ENCODE measurements around the gene GHDC.
"Not testable (repeated sequence)": the region's sequence is repeated elsewhere in the genome, so short reads cannot be mapped to it uniquely, and the experiment has no call there.

GHDC gene

GRCh38 chr17:42202696-42203095 is 8.4 kb upstream of the GHDC start:
- DNase-seq (ENCODE audit: low read depth in 2 of 2), result no peak

GRCh38 chr17:42202159-42202558 is 7.9 kb upstream of the GHDC start:
- DNase-seq (ENCODE audit: low read depth in 2 of 2), result no peak

GRCh38 chr17:42201458-42201772 is 7.1 kb upstream of the GHDC start:
- no peak for DNase-seq (ENCODE audit: low read depth in 2 of 2)

DNA sequence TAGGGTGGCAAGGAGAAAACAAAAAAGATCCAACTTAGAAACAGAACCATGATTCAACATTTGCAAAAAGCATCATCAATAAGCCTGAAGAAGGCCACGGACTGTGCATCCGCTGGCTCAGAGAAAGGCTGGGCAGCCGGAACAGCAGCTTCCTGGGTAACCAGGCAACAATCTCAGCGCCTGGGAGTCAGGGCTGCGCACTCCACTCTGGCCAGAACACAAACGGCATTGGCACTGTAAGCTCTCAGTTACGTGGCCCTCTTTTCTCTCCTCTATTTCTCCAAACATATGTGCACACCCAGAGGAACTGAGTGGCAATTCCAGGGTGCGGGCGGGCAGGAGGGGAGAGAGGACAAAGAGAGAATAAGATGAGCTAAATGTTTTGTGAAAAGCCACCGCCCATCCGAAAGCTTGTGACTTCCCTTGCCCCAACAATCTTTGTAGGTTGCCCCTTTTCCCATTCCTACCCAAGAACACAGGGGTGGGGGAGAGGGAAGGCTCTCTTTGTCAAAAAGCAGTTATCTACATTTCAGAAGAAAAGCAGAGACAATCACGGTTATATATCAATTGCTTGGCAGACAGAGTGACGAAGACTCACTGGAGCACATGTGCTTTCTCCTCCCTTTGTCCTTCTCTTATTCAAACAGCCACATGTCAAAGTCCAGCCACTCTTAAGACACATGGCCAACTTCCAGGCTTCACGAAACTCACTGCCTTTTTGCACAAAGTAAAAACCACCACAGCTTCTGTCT is 6.6 kb upstream of the GHDC start:
- no peak for DNase-seq (ENCODE audit: low read depth in 2 of 2)

DNA sequence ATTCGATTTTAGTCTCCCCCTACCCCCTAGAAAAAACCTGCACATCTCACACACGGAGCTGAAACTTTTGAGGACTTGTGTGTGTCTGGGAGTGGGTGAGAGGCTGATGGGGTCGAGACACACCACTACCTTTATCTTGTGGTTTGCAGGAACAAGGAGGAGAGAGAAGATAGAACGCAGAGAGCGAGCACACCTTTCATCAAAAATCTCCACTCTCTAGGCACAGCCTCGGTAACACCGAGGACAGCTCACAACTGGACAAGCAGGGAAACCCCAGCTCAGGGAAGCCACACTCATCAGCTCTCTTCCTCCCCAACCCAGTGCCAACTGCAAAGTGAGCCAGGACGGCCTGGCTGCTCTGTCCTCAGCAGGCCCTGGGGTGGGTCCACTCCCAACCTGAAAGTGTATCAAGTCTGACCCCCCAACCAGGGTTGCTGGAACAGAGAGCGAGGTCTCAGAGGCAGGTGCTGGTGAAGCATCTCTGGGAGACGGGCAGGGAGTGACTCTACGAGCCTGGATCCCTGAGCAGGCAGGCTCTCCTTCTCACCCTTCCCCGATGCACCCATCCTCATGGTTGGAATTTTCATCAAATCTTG is 5.2 kb upstream of the GHDC start:
- DNase-seq (ENCODE audit: low read depth in 2 of 2), result no peak

DNA sequence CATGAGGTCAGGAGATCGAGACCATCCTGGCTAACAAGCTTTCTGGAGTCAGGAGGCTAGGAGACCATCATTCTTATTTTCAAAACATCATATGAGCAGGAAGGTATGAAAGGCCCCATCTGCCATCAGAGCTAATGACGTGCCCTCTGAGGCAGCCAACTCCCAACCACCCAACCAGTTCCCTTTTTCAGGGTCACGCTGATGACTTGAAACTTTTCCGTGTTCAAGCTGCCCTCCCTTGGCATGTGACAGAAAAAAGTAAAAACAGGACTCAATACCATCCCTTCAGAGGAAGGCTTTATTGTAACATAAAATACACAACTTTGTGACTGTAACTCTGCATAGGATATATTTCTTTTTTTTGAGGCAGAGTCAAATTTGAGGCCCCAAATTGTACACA is 4.6 kb upstream of the GHDC start:
- no peak for DNase-seq (ENCODE audit: low read depth in 2 of 2)

DNA sequence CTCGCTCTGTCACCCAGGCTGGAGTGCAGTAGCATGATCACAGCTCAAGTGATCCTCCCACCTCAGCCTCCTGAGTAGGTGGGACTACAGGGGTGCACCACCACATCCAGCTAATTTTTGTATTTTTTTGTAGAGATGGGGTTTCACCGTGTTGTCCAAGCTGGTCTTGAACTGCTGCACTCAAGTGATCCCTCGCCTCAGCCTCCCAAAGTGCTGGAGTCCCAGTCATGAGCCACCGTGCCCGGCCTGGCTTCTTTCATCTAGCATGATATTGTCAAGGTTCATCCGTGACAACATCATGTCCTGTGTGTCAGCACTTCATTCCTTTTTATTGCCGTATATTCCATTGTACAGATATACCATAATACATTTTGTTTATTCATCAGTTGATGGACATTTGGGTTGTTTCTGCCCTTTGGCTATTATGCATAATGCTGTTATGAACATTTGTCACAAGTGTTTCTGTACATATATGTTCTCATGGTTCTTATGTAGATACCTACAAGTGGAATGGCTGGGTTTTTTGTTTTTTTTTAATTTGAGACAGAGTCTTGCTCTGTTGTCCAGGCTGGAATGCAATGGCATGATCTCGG is 3.4 kb upstream of the GHDC start:
- no peak for DNase-seq (ENCODE audit: low read depth in 2 of 2)

GRCh38 chr17:42193216-42193968 is 902 bp downstream of the GHDC start:
- DNase-seq (ENCODE audit: low read depth in 2 of 2), result no peak

DNA sequence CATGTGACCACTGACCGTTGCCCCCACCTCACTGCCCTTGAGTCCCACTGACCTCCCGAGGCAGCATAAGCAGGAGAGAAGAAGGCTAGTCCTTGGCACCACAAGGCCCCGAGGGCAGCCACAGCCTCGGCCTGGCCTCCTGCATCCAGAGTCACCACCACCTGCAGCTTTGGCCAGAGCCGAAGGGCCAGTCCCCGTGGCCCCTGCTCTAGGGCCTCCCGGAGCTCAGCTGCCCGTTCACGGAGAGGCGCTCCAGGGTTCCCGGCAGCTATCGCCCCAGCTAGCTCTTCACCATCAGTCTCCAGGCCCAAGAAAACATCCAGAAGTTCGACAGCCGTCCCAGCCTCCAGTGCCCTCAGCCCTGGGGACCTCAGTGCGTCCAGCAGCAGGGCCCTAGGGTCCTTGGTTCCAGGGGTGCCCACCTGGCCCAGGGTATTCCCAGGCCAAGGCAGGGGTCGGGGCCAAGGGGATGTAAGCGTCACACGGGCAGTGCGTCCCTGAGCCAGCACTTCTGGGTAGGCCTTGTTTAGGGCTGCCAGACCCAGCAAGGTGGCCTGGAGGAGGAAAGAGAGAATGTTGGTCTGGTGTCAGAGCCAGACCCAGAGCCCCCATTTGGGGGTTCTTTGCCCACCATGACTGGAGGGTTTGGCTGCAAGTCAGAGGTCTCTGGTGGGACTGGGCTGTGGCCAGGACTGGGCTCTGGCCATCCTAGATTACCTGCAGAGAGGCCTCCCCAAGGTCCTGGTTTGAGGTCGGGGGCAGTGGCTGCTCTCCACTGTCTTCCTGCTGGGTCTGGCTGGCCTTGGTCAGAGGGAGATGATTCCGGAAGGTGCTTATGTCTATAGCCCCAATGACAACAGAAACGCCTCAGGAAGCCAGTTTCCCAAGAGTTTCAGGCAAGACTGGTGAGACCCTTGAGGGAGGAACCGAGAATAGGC is 1.8 kb downstream of the GHDC start:
- DNase-seq (ENCODE audit: low read depth in 2 of 2), result no peak

DNA sequence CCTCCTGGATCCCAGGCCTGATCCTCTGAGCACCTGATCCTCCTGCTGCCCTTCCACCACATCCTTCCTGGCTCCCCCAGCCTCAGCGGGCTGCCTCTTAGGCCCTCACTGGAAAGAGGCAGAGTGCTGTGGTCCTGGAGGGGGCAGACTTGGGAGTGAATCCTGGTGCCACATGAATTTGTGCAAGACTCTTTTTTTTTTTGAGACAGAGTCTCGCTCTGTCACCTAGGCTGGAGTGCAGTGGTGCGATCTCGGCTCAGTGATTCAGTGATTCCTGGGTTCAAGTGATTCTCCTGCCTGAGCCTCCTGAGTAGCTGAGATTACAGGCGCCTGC is 3.1 kb downstream of the GHDC start:
- no peak for DNase-seq (ENCODE audit: low read depth in 2 of 2)

GRCh38 chr17:42190491-42191274 is 3.6 kb downstream of the GHDC start:
- DNase-seq (ENCODE audit: low read depth in 2 of 2), result no peak

GRCh38 chr17:42189651-42189965 is 4.7 kb downstream of the GHDC start:
- no peak for DNase-seq (ENCODE audit: low read depth in 2 of 2)

DNA sequence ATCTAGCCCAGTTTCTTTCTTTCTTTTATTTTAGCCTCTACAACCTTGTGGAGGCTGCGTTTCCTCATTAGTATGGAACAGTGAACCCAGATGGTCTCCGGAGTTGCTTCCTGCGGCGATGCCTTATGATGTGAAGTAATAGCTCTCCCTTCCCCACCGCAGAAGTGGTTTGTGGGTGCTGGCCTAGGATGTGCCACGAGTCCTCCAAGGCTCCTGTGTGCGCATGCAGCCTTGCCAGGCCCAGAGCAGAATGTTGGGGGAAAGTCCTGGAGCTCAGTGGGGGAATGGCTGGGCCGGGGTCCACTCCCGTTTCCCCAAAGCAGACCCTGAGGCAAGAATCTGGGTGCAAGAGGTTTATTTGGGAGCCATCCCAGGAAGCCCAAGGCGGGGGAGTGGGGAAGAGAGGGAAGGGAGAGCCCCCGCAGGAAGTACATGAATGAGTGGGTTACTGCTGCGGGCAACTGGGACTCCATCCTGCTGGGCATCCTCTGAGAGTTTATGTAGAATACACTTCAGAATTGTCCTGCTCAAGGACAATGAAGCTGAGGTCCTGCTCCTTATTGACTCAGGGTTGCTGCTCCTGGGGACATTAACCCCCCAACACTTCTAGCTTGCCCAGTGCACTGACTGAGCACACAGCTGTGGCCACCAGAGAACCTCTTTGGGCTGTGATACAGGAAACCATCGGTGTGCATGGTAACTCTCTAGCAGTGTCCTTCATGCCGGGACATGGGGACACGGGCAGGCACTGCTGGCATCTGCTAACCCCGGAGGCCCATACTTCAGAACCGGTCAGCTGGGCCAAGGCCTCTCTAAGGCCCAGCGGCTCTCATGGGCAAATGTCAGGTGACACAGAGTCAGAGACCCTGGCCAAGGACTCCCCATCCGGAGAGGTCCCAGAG is 5.3 kb downstream of the GHDC start:
- DNase-seq (ENCODE audit: low read depth in 2 of 2), result no peak

DNA sequence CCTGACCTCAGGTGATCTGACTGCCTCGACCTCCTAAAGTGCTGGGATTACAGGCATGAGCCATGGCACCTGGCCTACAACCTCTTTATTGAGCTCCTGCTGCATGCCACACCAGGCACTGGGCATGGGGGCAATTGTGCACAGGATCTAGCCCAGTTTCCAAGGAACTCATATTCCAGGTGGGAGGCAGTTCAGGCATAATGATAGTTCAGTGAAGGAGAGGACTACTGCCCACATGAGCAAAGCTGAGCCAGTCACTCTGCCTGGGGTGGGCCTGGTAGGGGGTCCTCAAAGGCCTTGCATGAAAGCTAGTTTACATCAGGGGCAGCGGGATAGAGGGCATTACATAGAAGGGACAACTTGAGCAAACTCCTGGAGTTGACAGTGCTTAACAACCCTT is 6.5 kb downstream of the GHDC start:
- DNase-seq (ENCODE audit: low read depth in 2 of 2), result no peak

- DNase-seq (ENCODE audit: low read depth in 2 of 2), result not testable (repeated sequence)
Measured at GRCh38 chr17:42186191-42186590, 8.1 kb downstream of the GHDC start.

DNA sequence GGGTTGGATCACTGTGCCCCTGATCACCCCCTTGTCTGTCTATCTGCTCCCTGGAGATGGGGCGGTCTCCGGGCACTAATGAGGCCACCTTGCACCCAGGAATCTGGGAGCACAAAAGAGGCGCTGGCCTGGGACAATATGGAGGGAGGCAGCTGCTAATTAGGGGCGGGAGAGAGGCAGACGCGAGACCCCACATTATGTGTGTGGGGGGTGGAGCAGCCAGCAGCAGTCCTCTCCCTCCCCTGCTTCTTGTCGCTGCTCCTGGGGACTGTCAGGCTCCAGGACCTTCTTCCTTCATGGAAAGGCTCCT is 8.7 kb downstream of the GHDC start:
- no peak for DNase-seq (ENCODE audit: low read depth in 2 of 2)

- no peak for DNase-seq (ENCODE audit: low read depth in 2 of 2)
Measured at GRCh38 chr17:42184713-42185620, 9.3 kb downstream of the GHDC start, which contains the start of gene HCRT. HCRT (minus strand) TSS chr17:42185452; CDS start chr17:42185365, 87 bp downstream.

DNA sequence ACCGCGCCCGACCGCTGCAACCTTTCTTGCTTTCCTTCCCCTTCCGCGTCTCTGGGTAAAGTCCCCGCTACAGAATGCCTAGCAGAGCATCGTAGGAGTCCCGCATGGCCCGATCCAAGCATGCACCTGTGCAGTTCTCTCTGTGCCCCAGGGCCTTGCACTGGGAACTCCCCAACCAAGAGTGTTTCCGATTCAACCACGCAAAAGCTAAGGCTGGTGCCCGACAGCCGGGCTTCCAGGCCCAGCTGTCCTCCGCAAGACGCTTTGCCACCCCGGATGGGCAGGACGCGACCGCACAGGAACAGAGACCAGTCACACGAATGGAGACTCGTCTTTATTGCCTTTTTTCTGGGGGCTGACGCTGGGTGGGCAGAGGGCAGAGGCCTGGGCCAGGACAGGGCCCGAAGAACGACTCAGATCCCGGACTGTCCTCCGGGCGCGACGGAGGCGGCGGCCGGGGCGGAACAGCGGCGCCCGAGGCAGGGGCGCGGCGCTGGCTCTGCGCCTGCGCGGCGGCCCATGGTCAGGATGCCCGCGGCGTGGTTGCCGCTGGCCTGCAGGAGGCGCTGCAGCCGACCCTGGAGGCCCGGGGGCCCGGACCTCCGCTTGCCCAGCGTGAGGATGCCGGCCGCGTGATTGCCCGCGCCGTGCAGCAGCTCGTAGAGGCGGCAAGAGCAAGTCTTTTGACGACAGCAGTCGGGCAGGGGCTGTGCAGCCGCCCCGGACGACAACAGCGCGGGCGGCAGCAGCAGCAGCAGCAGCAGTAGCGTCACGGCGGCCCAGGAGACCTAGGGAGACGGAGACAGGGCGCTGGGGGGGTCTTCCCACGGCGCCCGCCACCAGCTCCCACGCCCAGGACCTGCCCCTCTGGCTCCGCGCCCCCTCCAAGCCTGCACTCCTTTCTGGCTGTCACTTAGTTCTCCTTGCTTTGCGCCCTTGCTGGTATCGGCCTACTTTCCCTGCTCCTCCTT is 10.3 kb downstream of the GHDC start:
- DNase-seq (ENCODE audit: low read depth in 2 of 2), result peak; percentile 62 to 74

All from activated CD4-positive, alpha-beta T cell treated with anti-CD3 and anti-CD28 coated beads for 24 hours (primary cell).